Vagina (tissue), 2 donors: ENCODE results near the gene VSIR.

Source experiments
- CTCF ChIP-seq, 3 experiments: fragments of 450-650 bp in 2 of 3; fragments of 200-600 bp in 1 of 3; sonication (generic) in 1 of 3; IDR thresholded peaks; one replicate each; pipeline ENCODE4 v1.5.1; 2017 to 2019; ENCODE audit warnings: antibody characterized with exemption in 3 of 3, mild to moderate bottlenecking in 2 of 3, moderate library complexity in 2 of 3
- POLR2A ChIP-seq, 2 donors: fragments of 450-650 bp; IDR thresholded peaks; one replicate each; pipeline ENCODE4 v1.6.1; 2017; ENCODE audit warnings: antibody characterized with exemption in 2 of 2, mild to moderate bottlenecking in 2 of 2, moderate library complexity in 2 of 2

DNA sequence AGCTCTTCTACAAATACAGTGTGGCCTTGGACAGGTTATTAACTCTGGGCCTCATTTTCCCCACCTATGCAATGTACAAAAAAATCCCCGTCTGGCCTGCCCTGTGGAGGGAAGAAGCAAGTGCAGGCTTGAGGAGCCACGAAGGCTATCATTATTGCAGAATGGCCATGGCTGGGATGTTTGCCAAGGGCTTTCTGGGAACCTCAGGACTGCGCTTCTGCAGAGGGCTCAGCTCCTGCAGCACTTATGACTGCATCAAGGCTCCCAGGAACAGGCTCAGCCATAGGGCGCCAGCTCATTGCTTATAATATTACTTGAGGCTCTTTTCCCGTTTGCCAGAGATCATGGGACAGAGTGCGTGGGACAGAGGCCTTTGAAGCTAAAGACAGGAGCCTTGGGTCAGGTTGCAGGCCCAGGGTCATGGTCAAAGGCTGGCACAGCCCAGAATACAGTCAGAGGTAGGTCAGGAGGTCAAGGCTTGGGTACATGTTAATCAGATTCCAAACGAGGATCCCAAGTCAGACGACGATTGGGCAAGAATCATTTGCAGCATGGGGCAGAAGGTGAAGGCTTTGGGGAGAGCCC, 33.2 kb downstream of the VSIR start:
- no peak for TF ChIP-seq CTCF (IDR thresholded peaks at IDR 0.05)
- no peak for TF ChIP-seq POLR2A (IDR thresholded peaks at IDR 0.05)
